CD4-positive, alpha-beta T cell (primary cell): ENCODE measurements around the gene ARL15. TPM values are rescaled to one million over a fixed set of nuclear protein-coding genes. Genes with fewer than 3 reads are reported as not detected.
A peak's percentile ranks its signal among the peaks of the same experiment; 100 is the strongest.

Experiments
- ATAC-seq: fragments of 200-7000 bp; cut with Tn5 transposase; one replicate; pipeline ENCODE4 v1.10.0; 2022; ENCODE audit warnings: mild to moderate bottlenecking; ENCODE audit not compliant: poor library complexity
- CTCF ChIA-PET: fragments of 350-600 bp; sonication (Branson Sonifier 250); formaldehyde crosslinking; loops from one replicate; lab custom pipeline; 2021; ENCODE audit warnings: antibody characterized with exemption, inconsistent platforms; lab: Charles Lee
- POLR2A ChIA-PET: fragments of 350-600 bp; sonication (Branson Sonifier 250); formaldehyde crosslinking; loops from one replicate; lab custom pipeline; 2021; ENCODE audit warnings: antibody characterized with exemption, inconsistent platforms; lab: Charles Lee
- DNase-seq, 14 experiments: peaks; one replicate each; pipeline ENCODE4 v3.0.0-alpha.2; 2013 to 2020; ENCODE audit warnings: mixed read lengths in 2 of 14
- H3K27ac ChIP-seq, 2 donors: one replicate each; pipeline versions ENCODE4 v1.5.1 to v1.7.0; 2013; ENCODE audit warnings: low read length in 2 of 2, low read depth in 1 of 2, mild to moderate bottlenecking in 1 of 2
- H3K27me3 ChIP-seq, 2 experiments: 1 replicate in 1 of 2; 2 replicates in 1 of 2; pipeline versions ENCODE4 v1.6.1 to v1.7.0; 2013; ENCODE audit warnings: low read length in 2 of 2, control low read depth in 1 of 2, mild to moderate bottlenecking in 1 of 2, moderate library complexity in 1 of 2; ENCODE audit not compliant: insufficient read depth in 2 of 2, control insufficient read depth in 1 of 2
- H3K36me3 ChIP-seq: one replicate; pipeline ENCODE4 v1.6.1; 2013; ENCODE audit warnings: low read length, control low read depth; ENCODE audit not compliant: insufficient read depth
- H3K4me1 ChIP-seq: one replicate; pipeline ENCODE4 v1.6.1; 2013; ENCODE audit warnings: low read length, control low read depth; ENCODE audit not compliant: insufficient read depth
- H3K4me3 ChIP-seq: one replicate; pipeline ENCODE4 v1.5.1; 2013; ENCODE audit warnings: mild to moderate bottlenecking, low read length, moderate library complexity
- H3K9me3 ChIP-seq, 2 experiments: 1 replicate in 1 of 2; 2 replicates in 1 of 2; pipeline versions ENCODE4 v1.6.1 to v1.7.0; 2013; ENCODE audit warnings: low read length in 2 of 2, mild to moderate bottlenecking in 2 of 2, control low read depth in 1 of 2, moderate library complexity in 1 of 2; ENCODE audit not compliant: control insufficient read depth in 1 of 2, insufficient read depth in 1 of 2
- H3K27ac Mint-ChIP-seq: one replicate; pipeline ENCODE4 v1.8.0; 2020; ENCODE audit warnings: mixed read lengths
- H3K27me3 Mint-ChIP-seq: one replicate; pipeline ENCODE4 v1.8.0; 2021; ENCODE audit warnings: mixed read lengths
- H3K36me3 Mint-ChIP-seq: one replicate; pipeline ENCODE4 v1.8.0; 2021; ENCODE audit warnings: low read depth, mixed read lengths
- H3K4me1 Mint-ChIP-seq: one replicate; pipeline ENCODE4 v1.8.0; 2021; ENCODE audit warnings: low read depth, mixed read lengths
- H3K4me3 Mint-ChIP-seq: one replicate; pipeline ENCODE4 v1.8.0; 2020; ENCODE audit warnings: mild to moderate bottlenecking, mixed read lengths
- H3K9me3 Mint-ChIP-seq: one replicate; pipeline ENCODE4 v1.8.0; 2020; ENCODE audit warnings: mixed read lengths
- CTCF ChIP-seq: fragments of 200-600 bp; IDR thresholded peaks from one replicate; pipeline ENCODE4 v1.8.0; 2022; ENCODE audit warnings: antibody characterized with exemption, mild to moderate bottlenecking
- intact Hi-C, 2 experiments: fragments of 100-400 bp; cut with DNase I in 1 of 2; cut with micrococcal nuclease in 1 of 2; formaldehyde crosslinking; loops; one replicate each; pipeline versions ENCODE4 v1.15.1 to v1.9.0; 2023 to 2025; cut with DNase I, micrococcal nuclease
- total RNA-seq, 174 experiments: library from RNA in 2 of 174; stranded (reverse) in 2 of 174; gene quantifications; one replicate each; pipeline ENCODE4 v1.2.3 and lab custom pipeline; 2021 to 2026

The ARL15 gene
- total RNA-seq, 2 experiments from 2014 or later = 9.1 to 10.6 TPM

- POLR2A ChIA-PET = no interaction called here
These were observed 150.5 kb downstream of the ARL15 start for GRCh38 chr5:54159893-54160195.

GRCh38 chr5:54159153-54159892, 151.1 kb downstream of the ARL15 start:
- H3K27ac Mint-ChIP-seq = no peak overlapping the region
- Histone ChIP-seq H3K36me3 (no peaks in the 10 kb centered on the region), H3K4me1 (no peaks in the 10 kb centered on the region), H3K27ac (no peak overlapping the region), H3K9me3 (no peaks in the 10 kb centered on the region), H3K4me3 (no peak overlapping the region), H3K27me3 (no peaks in the 10 kb centered on the region)
- intact Hi-C loops = no loop called here
- TF ChIP-seq CTCF = no peak
- CTCF ChIA-PET = interaction anchor here (0.6 kb wide), 1 partner anchor 19 kb away, joined by 3 read pairs; no protein-coding TSS in a partner anchor
- H3K4me3 Mint-ChIP-seq = no peak overlapping the region
- peak in 2 of 14 experiments; percentile 22 to 54 for DNase-seq
- POLR2A ChIA-PET = interaction anchor here (0.6 kb wide), 1 partner anchor 34 kb away, joined by 3 read pairs; no protein-coding TSS in a partner anchor
- H3K27me3 Mint-ChIP-seq = no peaks in the 10 kb centered on the region
- H3K36me3 Mint-ChIP-seq = peaks cover 25% of the 10 kb centered on the region
- H3K4me1 Mint-ChIP-seq = peaks cover 7% of the 10 kb centered on the region
- no peaks in the 10 kb centered on the region for H3K9me3 Mint-ChIP-seq
- ATAC-seq = no peak

More at GRCh38 chr5:54159893-54160195, 150.5 kb downstream of the ARL15 start:
- Mint-ChIP-seq H3K9me3 (peaks cover 1% of the 10 kb centered on the region), H3K36me3 (peaks cover 30% of the 10 kb centered on the region), H3K4me3 (no peak overlapping the region), H3K4me1 (peaks cover 7% of the 10 kb centered on the region), H3K27me3 (no peaks in the 10 kb centered on the region), H3K27ac (no peak overlapping the region)
- CTCF ChIA-PET = interaction anchor here (0.6 kb wide), 1 partner anchor 19 kb away, joined by 3 read pairs; no protein-coding TSS in a partner anchor
- no peak for TF ChIP-seq CTCF
- H3K4me3 ChIP-seq = no peak overlapping the region
- H3K27me3 ChIP-seq = no peaks in the 10 kb centered on the region
- no peaks in the 10 kb centered on the region for H3K4me1 ChIP-seq
- DNase-seq (no peak), ATAC-seq (no peak)
- intact Hi-C loops = no loop called here
- H3K36me3 ChIP-seq = no peaks in the 10 kb centered on the region
- no peaks in the 10 kb centered on the region for H3K9me3 ChIP-seq
- no peak overlapping the region for H3K27ac ChIP-seq

GRCh38 chr5:54156577-54156976, 153.8 kb downstream of the ARL15 start:
- Mint-ChIP-seq H3K4me1 (no peaks in the 10 kb centered on the region), H3K27me3 (no peaks in the 10 kb centered on the region), H3K36me3 (peaks cover 24% of the 10 kb centered on the region), H3K27ac (no peak overlapping the region), H3K9me3 (no peaks in the 10 kb centered on the region), H3K4me3 (no peak overlapping the region)
- ATAC-seq (no peak), DNase-seq (no peak)
- no peaks in the 10 kb centered on the region for H3K36me3 ChIP-seq
- no peak overlapping the region for H3K4me3 ChIP-seq
- no peak overlapping the region for H3K27ac ChIP-seq
- H3K9me3 ChIP-seq = no peaks in the 10 kb centered on the region
- H3K4me1 ChIP-seq = no peaks in the 10 kb centered on the region
- intact Hi-C loops = no loop called here
- no peak for TF ChIP-seq CTCF
- POLR2A ChIA-PET = no interaction called here
- no peaks in the 10 kb centered on the region for H3K27me3 ChIP-seq
- CTCF ChIA-PET = no interaction called here
